Fibroblast of lung (primary cell): ENCODE data around the gene NSUN2. TPM values are rescaled to one million over a fixed set of nuclear protein-coding genes. Genes with fewer than 3 reads are reported as not detected.

Source experiments
- DNase-seq, 2 donors: peaks; one replicate each; pipeline versions ENCODE4 v3.0.0 to v3.0.0-alpha.2; 2010; ENCODE audit warnings: low read depth in 2 of 2
- H2AFZ ChIP-seq: 2 replicates; pipeline ENCODE4 v1.5.1; 2012; ENCODE audit warnings: low read length, control low read depth, inconsistent platforms
- H3K27ac ChIP-seq: 2 replicates; pipeline ENCODE4 v1.5.1; 2011; ENCODE audit warnings: low read length, control low read depth; ENCODE audit not compliant: insufficient read depth
- H3K27me3 ChIP-seq: 2 replicates; pipeline ENCODE4 v1.5.1; 2011; ENCODE audit warnings: mild to moderate bottlenecking, low read length; ENCODE audit not compliant: control insufficient read depth, insufficient read depth
- H3K36me3 ChIP-seq: 2 replicates; pipeline ENCODE4 v1.5.1; 2011; ENCODE audit warnings: low read length; ENCODE audit not compliant: control insufficient read depth, insufficient read depth
- H3K4me1 ChIP-seq: 2 replicates; pipeline ENCODE4 v1.5.1; 2011; ENCODE audit warnings: low read length; ENCODE audit not compliant: control insufficient read depth, insufficient read depth; ENCODE audit errors: extremely low read depth
- H3K4me2 ChIP-seq: 2 replicates; pipeline ENCODE4 v1.5.1; 2011; ENCODE audit warnings: low read length, control low read depth; ENCODE audit not compliant: insufficient read depth; ENCODE audit errors: extremely low read depth
- H3K4me3 ChIP-seq, 4 experiments: fragments of 200-600 bp in 1 of 4; sonication (generic) in 1 of 4; replicated peaks in 1 of 4; 2 replicates each; pipeline ENCODE4 v1.5.1; 2011 to 2016; ENCODE audit warnings: low read length in 4 of 4, low read depth in 3 of 4, mild to moderate bottlenecking in 3 of 4, control low read depth in 2 of 4, inconsistent platforms in 1 of 4, mixed read lengths in 1 of 4; ENCODE audit not compliant: insufficient read depth in 1 of 4; ENCODE audit errors: control extremely low read depth in 1 of 4
- H3K79me2 ChIP-seq: 2 replicates; pipeline ENCODE4 v1.5.1; 2012; ENCODE audit warnings: mild to moderate bottlenecking, low read length, inconsistent platforms; ENCODE audit not compliant: control insufficient read depth, insufficient read depth
- H3K9ac ChIP-seq: 2 replicates; pipeline ENCODE4 v1.5.1; 2011; ENCODE audit warnings: mild to moderate bottlenecking, low read length, control low read depth; ENCODE audit not compliant: insufficient read depth
- H3K9me3 ChIP-seq: 2 replicates; pipeline ENCODE4 v1.5.1; 2012; ENCODE audit warnings: low read depth, low read length; ENCODE audit not compliant: control insufficient read depth, insufficient read depth
- H4K20me1 ChIP-seq: 2 replicates; pipeline ENCODE4 v1.5.1; 2011; ENCODE audit warnings: low read length; ENCODE audit not compliant: control insufficient read depth, insufficient read depth; ENCODE audit errors: extremely low read depth
- EZH2 ChIP-seq: IDR thresholded peaks from 2 replicates; pipeline ENCODE4 v1.5.1; 2012; ENCODE audit warnings: low read length, control low read depth, mild to moderate bottlenecking; ENCODE audit errors: missing control alignments
- polyA plus RNA-seq, 2 donors: library from polyadenylated mRNA; depleted of rRNA in 1 of 2; stranded (reverse) in 1 of 2; unstranded in 1 of 2; fragments of >200 nt; gene quantifications; 2 replicates each; pipeline ENCODE4 v1.2.1, GENCODE V29; 2011 to 2012; ENCODE audit warnings: missing spikeins in 1 of 2
- total RNA-seq: library from RNA; depleted of rRNA; stranded (reverse); fragments of >200 nt; gene quantifications from 2 replicates; pipeline ENCODE4 v1.2.1, GENCODE V29; 2014
- TF ChIP-seq, protein P1 (sequence below), 2 donors: IDR thresholded peaks in 1 of 2; conservative IDR thresholded peaks in 1 of 2; 1 replicate in 1 of 2; 2 replicates in 1 of 2; pipeline ENCODE4 v1.5.1; 2011 to 2012; ENCODE audit warnings: low read length in 2 of 2, control low read depth in 1 of 2, inconsistent platforms in 1 of 2, low read depth in 1 of 2, mild to moderate bottlenecking in 1 of 2

The NSUN2 gene
- total and polyA plus RNA-seq, 2 donors (not counting 1 experiment from before 2014, with no cell fraction given) = 40.2 to 43.6 TPM

- Histone ChIP-seq H3K9ac (no peak overlapping the region), H3K4me1 (no peaks in the 10 kb centered on the region), H3K4me3 (no peak overlapping the region), H2AFZ (no peak overlapping the region), H3K9me3 (no peaks in the 10 kb centered on the region), H3K27ac (no peak overlapping the region), H4K20me1 (no peaks in the 10 kb centered on the region), H3K4me2 (no peak overlapping the region), H3K79me2 (no peaks in the 10 kb centered on the region), H3K36me3 (no peaks in the 10 kb centered on the region), H3K27me3 (no peaks in the 10 kb centered on the region)
- TF ChIP-seq EZH2 = no peak
- TF ChIP-seq, protein P1, sequence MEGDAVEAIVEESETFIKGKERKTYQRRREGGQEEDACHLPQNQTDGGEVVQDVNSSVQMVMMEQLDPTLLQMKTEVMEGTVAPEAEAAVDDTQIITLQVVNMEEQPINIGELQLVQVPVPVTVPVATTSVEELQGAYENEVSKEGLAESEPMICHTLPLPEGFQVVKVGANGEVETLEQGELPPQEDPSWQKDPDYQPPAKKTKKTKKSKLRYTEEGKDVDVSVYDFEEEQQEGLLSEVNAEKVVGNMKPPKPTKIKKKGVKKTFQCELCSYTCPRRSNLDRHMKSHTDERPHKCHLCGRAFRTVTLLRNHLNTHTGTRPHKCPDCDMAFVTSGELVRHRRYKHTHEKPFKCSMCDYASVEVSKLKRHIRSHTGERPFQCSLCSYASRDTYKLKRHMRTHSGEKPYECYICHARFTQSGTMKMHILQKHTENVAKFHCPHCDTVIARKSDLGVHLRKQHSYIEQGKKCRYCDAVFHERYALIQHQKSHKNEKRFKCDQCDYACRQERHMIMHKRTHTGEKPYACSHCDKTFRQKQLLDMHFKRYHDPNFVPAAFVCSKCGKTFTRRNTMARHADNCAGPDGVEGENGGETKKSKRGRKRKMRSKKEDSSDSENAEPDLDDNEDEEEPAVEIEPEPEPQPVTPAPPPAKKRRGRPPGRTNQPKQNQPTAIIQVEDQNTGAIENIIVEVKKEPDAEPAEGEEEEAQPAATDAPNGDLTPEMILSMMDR (conservative IDR thresholded peaks at IDR 0.05 in 1 of 2, IDR thresholded peaks at IDR 0.05 in 1 of 2; ENCODE audit: low read depth in 1 of 2, low read length in 2 of 2) = no peak
- no peak for DNase-seq
These were observed 43.1 kb upstream of the NSUN2 start for GRCh38 chr5:6675784-6676491.

- Histone ChIP-seq H3K79me2 (no peaks in the 10 kb centered on the region), H4K20me1 (no peaks in the 10 kb centered on the region), H3K9me3 (no peaks in the 10 kb centered on the region), H3K4me1 (no peaks in the 10 kb centered on the region), H2AFZ (no peak overlapping the region), H3K9ac (no peak overlapping the region), H3K27me3 (no peaks in the 10 kb centered on the region), H3K27ac (no peak overlapping the region), H3K4me2 (no peak overlapping the region), H3K4me3 (no peak overlapping the region), H3K36me3 (peaks cover 2% of the 10 kb centered on the region)
- TF ChIP-seq EZH2 = no peak
- TF ChIP-seq, protein P1 (conservative IDR thresholded peaks at IDR 0.05 in 1 of 2, IDR thresholded peaks at IDR 0.05 in 1 of 2; ENCODE audit: low read depth in 1 of 2, low read length in 2 of 2) = no peak
- no peak for DNase-seq
These were observed 42.0 kb upstream of the NSUN2 start for GRCh38 chr5:6674886-6675285.

DNA sequence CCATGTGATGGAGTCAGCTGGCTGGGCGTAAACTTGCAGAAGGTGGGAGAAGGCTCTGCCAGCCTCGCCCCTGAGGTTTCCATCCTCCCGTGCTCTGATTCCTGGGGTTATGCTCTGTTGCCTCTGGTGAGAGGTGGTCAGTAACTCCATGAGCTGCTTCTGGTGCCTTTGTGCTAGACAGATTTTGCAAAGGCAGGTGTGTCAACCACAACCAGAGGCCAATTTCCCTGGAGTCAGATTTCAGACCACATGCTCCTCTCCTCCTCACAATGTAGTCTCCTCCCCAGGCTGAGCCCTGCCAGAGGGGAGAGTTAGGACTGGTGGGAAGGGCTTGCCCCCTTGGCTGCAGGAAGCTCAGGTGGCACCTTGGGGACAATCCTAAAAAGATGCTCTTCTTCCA is 41.6 kb upstream of the NSUN2 start:
- DNase-seq = no peak
- Histone ChIP-seq H3K4me1 (no peaks in the 10 kb centered on the region), H3K27ac (no peak overlapping the region), H3K9ac (no peak overlapping the region), H2AFZ (no peak overlapping the region), H3K79me2 (no peaks in the 10 kb centered on the region), H3K4me2 (no peak overlapping the region), H3K9me3 (no peaks in the 10 kb centered on the region), H3K36me3 (peaks cover 2% of the 10 kb centered on the region), H3K4me3 (no peak overlapping the region), H4K20me1 (no peaks in the 10 kb centered on the region), H3K27me3 (no peaks in the 10 kb centered on the region)
- no peak for TF ChIP-seq EZH2
- TF ChIP-seq, protein P1 (conservative IDR thresholded peaks at IDR 0.05 in 1 of 2, IDR thresholded peaks at IDR 0.05 in 1 of 2; ENCODE audit: low read depth in 1 of 2, low read length in 2 of 2) = no peak
